Activated T-helper 1 cell treated with anti-CD3 and anti-CD28 coated beads, Interleukin-12 subunit alpha, Interleukin-12 subunit beta, Interleukin-2, Interleukin-4 antibody, amounts not matched to agents 30 ng/mL and 10 ng/mL and 1 ng/mL, durations not matched to agents 14 hours and 24 hours and 36 hours (primary cell): ENCODE measurements around the gene ANO6. TPM values are rescaled to one million over a fixed set of nuclear protein-coding genes. Genes with fewer than 3 reads are reported as not detected.
A peak's percentile ranks its signal among the peaks of the same experiment; 100 is the strongest.

Experiments
- DNase-seq: peaks from one replicate; pipeline ENCODE4 v3.0.0; 2021; ENCODE audit warnings: low spot score
- H3K27ac Mint-ChIP-seq: one replicate; pipeline ENCODE4 v1.8.0; 2021; ENCODE audit warnings: mild to moderate bottlenecking, mixed read lengths
- H3K27me3 Mint-ChIP-seq: one replicate; pipeline ENCODE4 v1.8.0; 2022; ENCODE audit warnings: mild to moderate bottlenecking, moderate library complexity, mixed read lengths; ENCODE audit not compliant: insufficient read depth
- H3K36me3 Mint-ChIP-seq: one replicate; pipeline ENCODE4 v1.8.0; 2021; ENCODE audit warnings: low read depth, mixed read lengths
- H3K4me1 Mint-ChIP-seq: one replicate; pipeline ENCODE4 v1.8.0; 2021; ENCODE audit warnings: low read depth, mixed read lengths
- H3K4me3 Mint-ChIP-seq: one replicate; pipeline ENCODE4 v1.8.0; 2021; ENCODE audit warnings: mild to moderate bottlenecking, moderate library complexity, mixed read lengths
- H3K9me3 Mint-ChIP-seq: one replicate; pipeline ENCODE4 v1.8.0; 2021; ENCODE audit warnings: mixed read lengths
- intact Hi-C: fragments of 100-400 bp; cut with micrococcal nuclease; formaldehyde crosslinking; loops from one replicate; pipeline ENCODE4 v1.15.1; 2024
- total RNA-seq: library from RNA; stranded (reverse); gene quantifications from 2 replicates; pipeline ENCODE4 v1.2.3, GENCODE V29; 2022

The ANO6 gene
- total RNA-seq, 1 donor from 2014 or later: 21.7 TPM

DNA sequence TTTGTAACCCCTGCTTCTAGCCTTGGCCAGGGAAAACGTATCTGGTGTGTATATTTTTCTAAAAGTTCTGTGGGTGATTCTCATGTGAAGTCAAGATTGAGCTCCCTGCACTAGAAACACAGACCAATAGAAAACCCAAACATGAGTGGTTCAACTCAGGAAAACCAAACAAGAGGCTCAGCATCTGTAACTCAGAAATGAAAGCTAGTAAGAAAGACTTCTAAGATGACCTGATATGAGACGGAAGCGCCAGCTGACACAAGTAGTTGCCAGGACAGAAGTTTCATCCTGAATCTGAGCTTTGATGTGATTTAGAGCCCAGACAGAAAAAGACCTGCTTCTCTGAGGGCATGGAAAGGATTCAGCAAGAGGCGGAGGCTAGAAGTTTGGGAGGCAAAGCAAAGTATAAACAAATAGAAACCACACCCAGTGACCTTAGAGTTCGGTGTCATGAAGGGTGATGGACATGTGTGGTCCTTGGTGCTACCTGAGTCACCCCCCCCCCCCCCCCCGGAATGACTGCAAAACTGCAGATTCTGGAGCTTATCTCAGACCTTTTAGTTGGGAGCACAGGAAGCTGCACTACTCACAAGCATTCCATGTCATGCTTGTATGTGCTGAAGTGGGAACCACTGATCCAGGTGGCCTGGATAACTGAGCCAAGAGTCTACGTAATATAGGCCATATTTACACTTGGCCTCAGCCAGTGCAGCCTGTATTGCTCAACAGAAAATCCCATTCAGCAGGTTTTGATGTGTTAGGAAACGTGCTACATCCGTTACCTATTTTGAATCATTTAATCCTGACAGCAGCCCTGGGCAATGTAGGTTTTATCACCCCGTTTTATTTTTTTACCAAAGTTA is 191.3 kb downstream of the ANO6 start:
- H3K4me1 Mint-ChIP-seq: peaks cover 7% of the 10 kb centered on the region
- no peak overlapping the region for H3K4me3 Mint-ChIP-seq
- H3K36me3 Mint-ChIP-seq: peaks cover 31% of the 10 kb centered on the region
- intact Hi-C loops: no loop called here
- DNase-seq: no peak
- H3K27me3 Mint-ChIP-seq: no peaks in the 10 kb centered on the region
- H3K9me3 Mint-ChIP-seq: no peaks in the 10 kb centered on the region
- H3K27ac Mint-ChIP-seq: no peak overlapping the region

DNA sequence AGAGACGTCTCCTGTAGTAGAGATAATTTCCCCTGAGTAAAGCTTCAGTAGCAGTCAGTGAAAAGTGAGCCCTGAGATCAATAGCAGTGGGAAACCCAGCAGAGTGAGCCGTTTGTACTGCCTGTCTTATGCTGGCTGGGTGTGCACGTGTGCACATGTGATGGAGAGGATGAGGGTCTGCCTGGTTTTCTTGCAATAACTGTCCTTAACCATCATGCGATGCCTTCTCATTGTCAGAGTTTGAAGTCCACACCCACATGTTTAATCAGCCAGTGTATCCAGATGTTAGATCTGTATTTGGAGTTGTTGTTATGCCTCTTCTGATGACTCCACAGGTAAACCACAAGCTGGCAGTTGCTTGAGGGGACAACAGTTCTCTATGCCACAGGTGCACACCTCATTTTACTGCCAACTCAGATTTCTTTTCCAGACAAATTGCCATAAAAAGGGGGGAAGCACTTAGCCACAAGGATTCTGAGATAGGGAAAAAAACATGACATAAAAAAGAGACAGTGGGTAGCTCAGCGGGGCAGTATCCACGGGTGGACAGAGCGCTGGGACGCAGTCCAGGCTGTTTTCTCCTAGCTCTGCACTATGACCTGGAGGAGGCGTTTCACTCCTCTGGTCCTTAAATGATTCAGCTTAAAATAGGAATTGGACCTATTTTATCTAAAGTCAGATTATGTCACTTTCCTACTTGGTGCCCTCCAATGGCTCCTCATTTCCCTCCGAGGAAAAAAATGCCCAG is 192.3 kb downstream of the ANO6 start:
- H3K4me1 Mint-ChIP-seq: peaks cover 7% of the 10 kb centered on the region
- H3K36me3 Mint-ChIP-seq: peaks cover 28% of the 10 kb centered on the region
- H3K9me3 Mint-ChIP-seq: no peaks in the 10 kb centered on the region
- intact Hi-C loops: no loop called here
- no peak overlapping the region for H3K4me3 Mint-ChIP-seq
- no peaks in the 10 kb centered on the region for H3K27me3 Mint-ChIP-seq
- no peak for DNase-seq
- no peak overlapping the region for H3K27ac Mint-ChIP-seq

DNA sequence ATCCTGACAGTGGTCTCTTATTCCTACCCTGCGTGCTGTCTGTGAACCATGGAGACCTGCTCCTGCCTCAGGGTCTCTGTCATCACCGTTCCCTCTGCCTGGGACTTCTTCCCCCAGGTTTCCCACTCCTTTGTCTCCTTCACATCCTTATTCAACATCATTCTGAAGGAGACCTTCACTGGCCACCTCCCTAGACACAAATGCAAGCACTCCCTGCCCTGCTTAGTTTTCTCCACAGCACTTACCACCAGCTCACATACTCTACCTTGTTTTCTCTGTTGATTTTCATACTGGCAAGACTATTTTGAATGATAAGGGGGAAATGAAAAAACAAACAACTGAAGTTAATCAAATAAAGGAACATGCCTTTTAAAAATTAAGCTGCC is 192.8 kb downstream of the ANO6 start:
- no peak for DNase-seq
- Mint-ChIP-seq H3K27me3 (no peaks in the 10 kb centered on the region), H3K4me3 (no peak overlapping the region), H3K9me3 (no peaks in the 10 kb centered on the region), H3K36me3 (peaks cover 28% of the 10 kb centered on the region), H3K4me1 (peaks cover 7% of the 10 kb centered on the region), H3K27ac (no peak overlapping the region)
- intact Hi-C loops: no loop called here

DNA sequence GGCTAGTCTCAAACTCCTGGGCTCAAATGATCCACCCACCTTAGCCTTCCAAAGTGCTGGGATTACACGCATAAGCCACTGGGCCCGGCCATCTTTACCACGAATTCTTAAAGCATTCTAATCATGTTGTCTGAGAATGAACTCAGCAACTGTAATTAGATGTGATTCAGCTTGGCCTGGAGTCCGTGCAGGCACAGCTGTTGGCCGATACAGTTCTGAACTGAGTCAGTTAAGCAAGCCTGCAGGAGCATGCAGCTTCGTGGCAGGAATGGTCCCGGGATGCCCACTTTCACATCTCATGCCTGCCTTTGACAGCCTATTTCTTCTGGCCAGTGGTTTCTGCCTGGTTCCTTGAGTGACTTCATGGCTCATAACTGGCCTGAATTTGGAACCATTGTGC is 194.1 kb downstream of the ANO6 start:
- H3K4me1 Mint-ChIP-seq: peaks cover 7% of the 10 kb centered on the region
- no peak for DNase-seq
- H3K9me3 Mint-ChIP-seq: no peaks in the 10 kb centered on the region
- H3K27ac Mint-ChIP-seq: no peak overlapping the region
- H3K27me3 Mint-ChIP-seq: no peaks in the 10 kb centered on the region
- intact Hi-C loops: no loop called here
- peaks cover 22% of the 10 kb centered on the region for H3K36me3 Mint-ChIP-seq
- H3K4me3 Mint-ChIP-seq: no peak overlapping the region

DNA sequence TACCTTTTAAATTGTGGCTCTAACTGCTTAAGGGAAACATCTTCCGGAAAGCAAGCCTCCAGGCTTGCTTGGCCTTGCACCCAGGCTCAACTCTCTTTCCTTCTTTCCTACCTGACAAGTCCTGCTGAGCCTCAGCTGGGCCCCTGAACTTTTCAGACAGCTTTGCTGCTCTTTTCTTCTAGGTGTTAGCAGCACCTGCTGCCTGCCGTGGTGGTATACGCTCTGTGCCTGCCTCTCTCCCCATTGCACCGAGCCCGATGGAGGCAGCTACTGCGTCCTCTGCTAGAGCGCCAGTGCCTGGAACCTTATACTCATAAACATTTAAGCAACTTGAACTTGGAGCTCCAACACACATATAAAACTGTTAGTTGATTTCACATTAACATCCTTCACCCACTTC is 195.7 kb downstream of the ANO6 start:
- Mint-ChIP-seq H3K27me3 (no peaks in the 10 kb centered on the region), H3K4me1 (peaks cover 14% of the 10 kb centered on the region), H3K4me3 (no peak overlapping the region), H3K36me3 (peaks cover 26% of the 10 kb centered on the region), H3K9me3 (no peaks in the 10 kb centered on the region), H3K27ac (no peak overlapping the region)
- DNase-seq: no peak
- intact Hi-C loops: no loop called here

DNA sequence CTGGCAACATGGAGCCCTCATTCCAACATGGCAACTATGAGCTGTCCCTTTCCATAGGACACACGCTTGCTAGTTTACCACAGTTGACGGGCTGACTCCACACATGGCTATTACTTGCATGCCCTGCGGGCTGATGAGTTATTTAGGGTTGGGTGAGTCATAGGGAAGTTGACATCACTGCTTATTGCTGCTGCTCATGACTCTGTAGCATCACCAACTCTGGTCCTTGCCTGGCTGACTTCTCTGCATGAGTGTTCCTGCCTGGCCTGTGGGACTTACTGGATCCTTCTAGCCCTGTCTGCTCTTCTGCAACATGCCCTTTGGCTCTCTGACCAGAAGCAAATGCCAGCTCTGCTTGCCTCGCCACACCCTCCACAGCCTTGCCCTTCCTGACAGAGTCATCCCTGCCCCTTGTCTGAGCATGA is 199.5 kb downstream of the ANO6 start:
- no peaks in the 10 kb centered on the region for H3K27me3 Mint-ChIP-seq
- no peak overlapping the region for H3K4me3 Mint-ChIP-seq
- peaks cover 25% of the 10 kb centered on the region for H3K36me3 Mint-ChIP-seq
- peak overlapping the region; percentile 27 for H3K27ac Mint-ChIP-seq
- peaks cover 8% of the 10 kb centered on the region for H3K4me1 Mint-ChIP-seq
- DNase-seq: no peak
- no peaks in the 10 kb centered on the region for H3K9me3 Mint-ChIP-seq
- intact Hi-C loops: no loop called here

DNA sequence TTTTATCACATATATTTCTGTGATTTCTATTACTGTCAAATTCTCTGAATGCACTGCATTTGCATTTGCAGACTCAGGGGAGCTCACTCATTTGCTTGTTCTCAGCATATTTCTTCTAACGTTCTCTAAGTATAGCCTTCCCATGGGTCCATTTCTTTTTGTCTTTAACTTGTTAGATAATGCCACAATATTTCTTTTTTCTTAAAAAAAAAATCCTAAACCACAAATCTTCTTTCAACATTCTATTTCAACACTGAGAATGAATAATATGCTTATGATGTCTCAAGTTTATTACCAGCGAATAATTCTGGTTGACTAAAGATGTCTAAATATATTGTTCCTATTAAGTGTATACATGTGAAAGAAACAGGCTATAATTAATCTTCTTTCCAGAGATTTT is 200.2 kb downstream of the ANO6 start:
- H3K4me3 Mint-ChIP-seq: no peak overlapping the region
- intact Hi-C loops: no loop called here
- DNase-seq: no peak
- H3K27ac Mint-ChIP-seq: no peak overlapping the region
- H3K9me3 Mint-ChIP-seq: no peaks in the 10 kb centered on the region
- peaks cover 24% of the 10 kb centered on the region for H3K36me3 Mint-ChIP-seq
- peaks cover 8% of the 10 kb centered on the region for H3K4me1 Mint-ChIP-seq
- no peaks in the 10 kb centered on the region for H3K27me3 Mint-ChIP-seq

DNA sequence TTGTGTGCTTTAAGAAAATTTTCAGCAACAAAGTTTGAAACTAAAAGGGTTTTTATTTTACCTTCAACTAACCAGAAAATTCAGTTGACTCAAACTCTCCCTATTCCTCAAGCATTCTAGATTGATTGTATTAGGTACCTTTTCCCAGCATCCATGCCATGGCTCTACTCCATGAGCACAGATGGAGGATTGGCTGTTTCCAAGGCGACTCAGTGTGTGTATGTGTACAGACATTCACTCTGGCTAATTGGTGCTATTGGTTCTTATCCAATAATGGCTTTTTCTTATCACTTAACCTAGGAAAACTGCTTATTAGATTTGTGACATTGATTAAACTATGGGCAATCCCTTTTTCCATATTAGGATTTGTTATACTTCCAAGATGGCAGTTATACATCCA is 202.6 kb downstream of the ANO6 start:
- Mint-ChIP-seq H3K4me1 (peaks cover 8% of the 10 kb centered on the region), H3K27me3 (no peaks in the 10 kb centered on the region), H3K9me3 (no peaks in the 10 kb centered on the region), H3K36me3 (peaks cover 23% of the 10 kb centered on the region), H3K27ac (no peak overlapping the region), H3K4me3 (no peak overlapping the region)
- no peak for DNase-seq
- intact Hi-C loops: no loop called here

DNA sequence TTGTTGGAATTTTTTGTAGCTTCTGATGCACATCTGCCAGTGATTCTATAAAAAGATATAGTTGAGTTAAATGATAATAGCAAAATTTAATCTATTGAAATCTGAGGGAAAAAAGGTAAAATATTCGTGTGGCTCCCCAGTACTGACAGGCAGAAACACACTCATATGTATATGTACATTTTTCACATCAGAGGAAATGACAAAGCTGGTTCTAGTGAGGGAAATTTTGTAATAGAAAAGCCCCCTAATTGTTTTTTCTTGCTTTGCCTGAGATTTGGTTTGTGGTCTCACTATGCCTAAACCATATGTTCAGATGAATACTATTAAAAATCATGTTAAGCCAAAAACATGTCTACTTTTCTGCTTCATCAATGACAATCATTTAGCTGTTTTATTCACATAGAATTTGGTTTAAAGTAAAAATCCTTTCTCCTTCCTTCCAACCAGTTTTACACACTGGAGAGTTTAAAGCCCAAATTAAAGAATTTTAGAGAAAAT is 203.5 kb downstream of the ANO6 start:
- H3K9me3 Mint-ChIP-seq: no peaks in the 10 kb centered on the region
- no peak overlapping the region for H3K27ac Mint-ChIP-seq
- peaks cover 28% of the 10 kb centered on the region for H3K36me3 Mint-ChIP-seq
- peaks cover 8% of the 10 kb centered on the region for H3K4me1 Mint-ChIP-seq
- intact Hi-C loops: no loop called here
- H3K27me3 Mint-ChIP-seq: no peaks in the 10 kb centered on the region
- H3K4me3 Mint-ChIP-seq: no peak overlapping the region
- no peak for DNase-seq

DNA sequence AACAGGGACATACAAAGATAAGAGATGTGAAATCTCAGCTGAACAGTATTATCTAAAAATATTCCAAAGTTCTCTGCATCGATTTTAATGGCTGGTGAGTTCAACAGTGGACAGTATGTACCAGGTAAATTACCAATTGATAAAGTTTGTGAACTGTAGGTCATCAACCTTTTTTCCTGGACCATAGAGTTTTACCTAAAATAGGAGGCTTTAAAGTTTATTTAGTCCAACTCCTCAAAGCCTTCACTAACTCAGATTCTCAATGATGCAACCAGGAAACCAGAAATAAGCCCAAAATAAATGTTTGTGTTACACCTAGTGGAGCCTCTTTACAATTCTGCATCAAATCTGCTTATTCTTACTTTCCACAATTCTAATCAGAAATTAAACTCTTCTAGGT is 205.8 kb downstream of the ANO6 start:
- Mint-ChIP-seq H3K27me3 (no peaks in the 10 kb centered on the region), H3K27ac (no peak overlapping the region), H3K4me3 (no peak overlapping the region), H3K9me3 (no peaks in the 10 kb centered on the region), H3K36me3 (peaks cover 30% of the 10 kb centered on the region), H3K4me1 (no peaks in the 10 kb centered on the region)
- intact Hi-C loops: no loop called here
- DNase-seq: no peak

DNA sequence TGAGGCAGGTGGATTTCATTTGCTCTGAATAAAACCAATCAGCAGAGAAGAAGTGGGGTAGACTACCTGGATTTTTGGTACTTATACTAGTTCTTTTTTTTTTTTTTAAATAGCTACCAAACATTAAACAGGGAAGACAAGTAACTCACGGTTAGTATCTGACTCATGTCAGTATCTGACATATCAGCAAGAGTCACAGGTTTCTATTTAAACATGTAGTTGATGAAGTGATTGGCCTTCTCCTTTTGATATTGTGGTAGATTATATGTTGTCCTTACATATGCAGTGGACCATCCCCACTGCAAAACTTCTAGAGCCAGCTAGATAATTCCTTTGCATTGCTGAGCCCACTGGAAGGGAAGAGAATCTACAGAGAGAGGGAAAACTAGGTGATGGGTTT is 208.0 kb downstream of the ANO6 start:
- intact Hi-C loops: no loop called here
- H3K36me3 Mint-ChIP-seq: peaks cover 35% of the 10 kb centered on the region
- H3K9me3 Mint-ChIP-seq: no peaks in the 10 kb centered on the region
- no peaks in the 10 kb centered on the region for H3K27me3 Mint-ChIP-seq
- no peaks in the 10 kb centered on the region for H3K4me1 Mint-ChIP-seq
- no peak for DNase-seq
- H3K27ac Mint-ChIP-seq: no peak overlapping the region
- no peak overlapping the region for H3K4me3 Mint-ChIP-seq

DNA sequence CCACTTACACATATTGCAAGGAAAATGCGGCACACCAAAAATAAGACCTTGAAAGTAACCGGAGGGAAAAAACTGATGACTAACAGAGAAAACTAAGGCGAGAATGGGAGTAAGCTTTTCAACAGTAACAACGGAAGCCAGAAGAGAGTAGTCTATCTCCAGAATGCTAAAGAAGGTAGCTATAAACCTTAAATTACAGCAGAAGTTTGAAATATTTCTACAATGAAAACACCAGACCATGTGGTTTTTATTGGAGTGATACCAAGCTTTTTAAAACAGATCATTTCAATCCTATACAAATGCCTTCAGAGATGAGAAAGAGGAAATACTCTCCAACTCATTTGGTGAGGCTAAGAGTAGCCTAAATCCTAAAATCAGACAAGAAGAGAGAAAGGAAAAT is 209.5 kb downstream of the ANO6 start:
- intact Hi-C loops: no loop called here
- H3K4me3 Mint-ChIP-seq: no peak overlapping the region
- no peak overlapping the region for H3K27ac Mint-ChIP-seq
- no peaks in the 10 kb centered on the region for H3K9me3 Mint-ChIP-seq
- H3K36me3 Mint-ChIP-seq: peaks cover 38% of the 10 kb centered on the region
- no peak for DNase-seq
- no peaks in the 10 kb centered on the region for H3K4me1 Mint-ChIP-seq
- H3K27me3 Mint-ChIP-seq: no peaks in the 10 kb centered on the region

DNA sequence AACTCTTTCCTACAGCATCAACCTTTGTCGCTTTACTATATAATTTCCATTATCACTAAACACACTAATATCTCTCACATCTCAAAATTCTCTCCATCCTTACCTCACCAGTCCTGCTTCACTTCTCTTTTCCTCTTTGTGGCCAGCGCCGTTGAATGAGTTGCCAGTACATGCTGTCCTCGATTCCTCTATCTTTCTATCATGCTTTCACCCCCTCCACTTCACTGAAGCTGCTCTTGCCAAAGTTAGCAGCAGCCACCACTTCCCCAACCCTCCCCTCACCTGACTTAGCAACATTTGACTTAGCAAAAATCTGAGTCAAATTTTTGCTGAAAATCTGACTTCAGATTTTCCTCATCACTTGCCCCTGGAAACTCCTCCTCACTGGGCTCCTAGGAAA is 210.4 kb downstream of the ANO6 start:
- no peak for DNase-seq
- Mint-ChIP-seq H3K4me1 (no peaks in the 10 kb centered on the region), H3K9me3 (no peaks in the 10 kb centered on the region), H3K27ac (no peak overlapping the region), H3K4me3 (no peak overlapping the region), H3K36me3 (peaks cover 42% of the 10 kb centered on the region), H3K27me3 (no peaks in the 10 kb centered on the region)
- intact Hi-C loops: no loop called here
